Activated naive CD4-positive, alpha-beta T cell (primary cell): ENCODE measurements around the gene PAF1.
A peak's percentile ranks its signal among the peaks of the same experiment; 100 is the strongest.

Experiments
- DNase-seq, 4 experiments: peaks; one replicate each; lab custom pipeline; 2025; lab: John Stamatoyannopoulos, UW

The PAF1 gene

DNA sequence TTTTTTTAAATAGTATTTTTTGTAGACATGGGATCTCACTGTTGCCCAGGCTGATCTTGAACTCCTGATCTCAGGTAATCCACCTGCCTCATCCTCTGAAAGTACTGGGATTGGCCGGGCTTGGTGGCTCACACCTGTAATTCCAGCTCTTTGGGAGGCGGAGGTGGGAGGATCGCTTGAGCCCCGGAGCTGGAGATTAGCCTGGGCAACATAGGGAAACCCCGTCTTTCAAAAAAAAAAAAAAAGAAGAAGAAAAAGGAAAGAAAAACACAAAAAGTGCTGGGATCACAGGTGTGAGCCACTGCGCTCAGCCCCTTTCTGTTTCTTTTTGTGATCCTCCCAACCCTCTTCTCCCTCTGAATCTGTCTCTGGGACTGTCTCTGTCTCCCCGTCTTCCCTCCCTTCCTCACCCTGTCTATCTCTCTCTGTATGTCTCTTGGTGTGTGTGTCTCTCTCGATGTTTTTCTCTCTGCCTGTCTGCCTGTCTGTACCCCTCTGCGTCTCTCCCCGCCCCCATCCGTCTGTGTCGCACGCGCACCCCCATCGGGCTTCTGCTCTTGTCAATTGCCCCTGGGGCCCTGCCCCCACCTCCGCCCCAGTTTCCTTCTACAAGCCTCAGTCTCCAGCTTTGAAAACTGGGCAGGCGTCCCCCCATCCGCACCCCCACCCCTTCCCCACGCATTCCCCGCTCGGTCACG lies 15.2 kb upstream of the PAF1 start:
- peak; percentile 55 to 91 (median 78) for DNase-seq

DNA sequence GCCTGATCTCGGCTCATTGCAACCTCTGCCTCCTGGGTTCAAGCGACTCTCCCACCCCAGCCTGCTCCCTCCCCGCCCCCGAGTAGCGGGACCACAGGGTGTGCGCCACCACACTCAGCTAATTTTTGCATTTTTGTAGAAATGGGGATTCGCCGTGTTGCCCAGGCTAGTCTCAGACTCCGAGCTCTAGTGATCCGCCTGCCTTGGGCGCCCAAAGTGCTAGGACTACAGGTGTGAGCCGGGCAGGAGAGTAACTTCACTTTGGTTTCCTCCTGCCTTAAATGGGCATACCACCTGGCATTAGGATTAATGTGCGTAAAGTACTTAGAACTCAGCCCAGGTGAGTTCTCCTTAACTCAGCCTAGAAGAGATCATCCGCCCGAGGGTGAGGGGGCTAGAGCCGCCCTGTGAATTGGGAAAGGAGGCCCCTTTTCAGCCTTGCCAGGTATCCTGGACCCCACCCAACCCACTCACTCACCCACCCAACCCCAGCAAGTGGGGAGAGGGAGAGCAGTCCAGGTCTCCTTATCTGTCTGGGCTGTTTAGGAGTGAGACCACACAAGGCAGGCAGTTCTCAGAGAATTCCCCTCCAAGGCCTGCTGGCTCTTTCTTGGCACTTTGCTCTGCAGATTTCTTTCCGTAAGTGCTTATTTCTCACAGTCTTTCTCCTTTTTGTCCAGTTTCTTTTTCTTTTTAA lies 14.5 kb upstream of the PAF1 start:
- peak in 1 of 4 experiments; percentile 25 for DNase-seq

DNA sequence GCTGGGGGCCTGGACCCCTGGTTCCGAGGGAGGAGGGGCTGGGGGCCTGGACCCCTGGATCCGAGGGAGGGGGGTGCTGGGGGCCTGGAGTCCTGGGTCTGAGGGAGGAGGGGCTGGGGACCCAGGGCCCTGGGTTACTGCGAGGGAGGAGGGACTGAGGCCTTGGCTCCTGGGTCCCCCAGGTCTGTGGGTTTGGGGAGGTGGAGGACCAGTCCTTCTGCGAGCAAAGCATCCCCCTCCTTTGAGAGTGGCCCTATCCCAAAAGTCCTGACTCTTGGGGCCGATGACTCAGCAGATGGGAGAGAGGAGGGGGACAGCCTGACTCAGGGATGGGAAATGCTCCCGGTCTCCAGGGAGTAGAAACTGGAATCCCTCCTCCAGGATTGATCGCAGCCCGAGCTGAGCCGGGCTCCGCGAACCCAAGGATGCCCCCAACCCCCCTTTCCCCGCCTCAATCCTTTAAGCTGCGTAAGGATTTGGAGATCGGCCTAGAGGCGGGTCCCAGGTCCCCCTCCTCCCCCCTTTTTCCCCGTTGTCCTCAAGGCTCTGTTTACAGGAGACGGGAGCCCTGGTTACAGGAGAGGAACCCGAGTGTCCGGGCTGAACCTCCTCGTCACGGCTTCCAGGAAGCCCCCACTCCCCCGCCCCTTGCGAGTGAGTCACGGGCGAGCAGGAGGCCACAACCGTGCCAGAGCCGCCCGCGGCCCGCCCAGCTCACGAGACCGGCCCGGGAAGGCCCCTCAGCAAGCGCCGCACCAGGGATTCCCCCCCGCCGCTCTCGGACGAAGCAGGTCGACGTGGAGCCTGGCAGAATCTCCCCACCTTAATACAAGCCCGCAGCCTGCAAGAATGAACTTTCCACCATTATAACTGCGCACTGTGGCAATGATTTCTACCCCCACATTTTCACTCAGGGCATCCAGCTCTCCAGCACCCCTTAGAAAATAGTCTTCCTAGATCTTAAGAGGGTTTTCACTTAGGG lies 12.7 kb upstream of the PAF1 start:
- peak; percentile 76 to 93 (median 86) for DNase-seq

DNA sequence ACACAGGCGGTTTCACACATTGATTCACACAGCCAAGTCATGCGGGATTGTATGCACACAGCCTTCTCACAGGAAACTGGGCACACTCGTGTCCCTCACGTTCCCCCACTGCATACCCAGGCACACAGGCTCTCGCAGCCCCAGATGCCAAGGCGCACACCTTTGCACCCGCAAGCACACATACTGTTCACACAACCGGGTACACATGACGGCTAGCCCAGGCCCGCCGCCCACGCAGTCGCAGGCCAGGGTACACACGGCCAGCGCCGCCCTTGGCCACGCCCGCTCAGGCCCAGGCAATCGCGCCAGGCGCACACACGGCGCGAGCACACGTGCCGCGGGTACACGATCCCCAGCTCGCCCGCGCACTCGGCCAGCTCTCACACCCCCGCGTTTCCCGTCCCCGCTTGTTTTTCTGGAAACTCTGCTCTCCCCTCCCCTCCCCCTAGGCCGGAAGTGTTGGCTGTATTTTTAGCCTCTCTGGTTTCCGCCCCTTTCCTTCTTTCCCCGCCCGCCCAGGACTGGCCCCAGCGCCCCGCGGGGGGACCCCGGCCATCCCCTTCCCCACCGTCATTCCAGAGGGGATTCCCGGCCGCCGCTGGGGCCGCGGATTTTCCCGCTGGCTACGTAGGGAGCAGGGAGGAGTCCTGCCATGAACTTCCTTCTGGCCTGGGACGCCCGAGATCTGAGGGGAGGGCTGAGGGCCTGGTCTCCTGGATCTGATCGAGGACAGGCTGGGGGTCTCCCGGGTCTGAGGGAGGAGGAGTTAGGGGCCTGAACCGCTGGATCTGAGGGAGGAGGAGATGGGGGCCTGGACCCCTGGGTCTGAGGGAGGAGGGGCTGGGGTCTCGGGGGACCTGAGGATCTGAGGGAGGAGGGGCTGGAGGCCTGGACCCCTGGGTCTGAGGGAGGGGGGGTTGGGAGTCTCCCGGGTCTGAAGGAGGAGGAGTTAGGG lies 11.7 kb upstream of the PAF1 start:
- peak in 3 of 4 experiments; percentile 65 to 75 (median 72) for DNase-seq

DNA sequence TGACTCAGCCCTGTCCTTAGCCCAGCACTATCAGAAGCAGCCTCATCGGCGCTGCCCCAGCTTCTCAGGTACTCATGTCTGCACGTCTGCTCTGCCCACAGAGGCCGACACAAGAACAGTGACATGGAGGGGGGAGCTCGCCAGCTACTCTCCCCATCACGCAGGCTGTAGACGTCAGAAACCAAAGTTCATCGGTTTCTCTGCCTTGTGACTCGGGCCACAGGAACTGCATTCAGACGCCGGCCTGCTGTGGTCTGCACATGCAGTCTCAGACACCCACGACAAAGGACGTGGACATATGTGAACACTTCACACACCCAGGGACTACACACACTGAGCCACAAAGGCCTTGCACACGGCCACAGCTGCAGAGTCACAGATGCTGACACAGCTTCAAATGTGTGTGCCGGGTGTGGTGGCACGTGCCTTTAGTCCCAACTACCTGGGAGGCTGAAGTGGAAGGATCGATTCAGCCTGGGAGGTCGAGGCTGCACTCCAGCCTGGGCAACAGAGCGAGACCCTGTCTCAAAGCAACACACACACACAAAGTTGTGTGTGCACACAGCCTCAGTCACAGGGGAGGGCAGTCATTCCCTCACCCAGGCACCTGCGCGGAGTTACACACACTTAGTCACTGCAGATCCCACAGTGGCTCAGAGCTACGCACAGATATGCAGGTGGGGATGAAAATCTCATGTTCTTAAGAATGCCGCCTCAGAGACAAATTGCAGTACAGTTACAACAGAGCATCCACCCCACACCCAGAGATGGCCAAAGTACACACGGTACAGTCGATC lies 10.8 kb upstream of the PAF1 start:
- DNase-seq, result peak; percentile 26 to 71 (median 46)

DNA sequence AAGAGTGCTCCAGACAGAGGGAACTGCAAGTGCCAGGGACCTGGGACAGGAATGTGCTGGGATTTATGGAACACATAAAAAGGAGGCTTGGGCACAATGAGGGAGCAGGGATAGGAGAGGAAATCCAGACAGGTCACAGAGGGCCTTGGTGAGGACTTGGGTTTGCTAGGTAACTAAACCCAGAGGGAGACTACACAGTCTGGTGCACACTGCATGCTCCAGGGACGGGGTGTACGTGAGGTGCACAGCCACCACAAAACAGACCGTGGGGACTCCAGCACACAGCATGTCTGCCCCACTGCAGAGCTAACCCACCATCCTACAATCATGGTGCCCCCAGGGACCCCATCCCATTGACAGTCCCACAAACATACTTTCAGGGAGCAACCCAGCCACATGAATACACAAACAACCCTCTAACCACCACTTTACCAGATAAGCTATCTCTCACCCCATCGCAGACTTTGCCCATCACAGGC lies 10.2 kb upstream of the PAF1 start:
- peak in 1 of 4 experiments; percentile 47 for DNase-seq

DNA sequence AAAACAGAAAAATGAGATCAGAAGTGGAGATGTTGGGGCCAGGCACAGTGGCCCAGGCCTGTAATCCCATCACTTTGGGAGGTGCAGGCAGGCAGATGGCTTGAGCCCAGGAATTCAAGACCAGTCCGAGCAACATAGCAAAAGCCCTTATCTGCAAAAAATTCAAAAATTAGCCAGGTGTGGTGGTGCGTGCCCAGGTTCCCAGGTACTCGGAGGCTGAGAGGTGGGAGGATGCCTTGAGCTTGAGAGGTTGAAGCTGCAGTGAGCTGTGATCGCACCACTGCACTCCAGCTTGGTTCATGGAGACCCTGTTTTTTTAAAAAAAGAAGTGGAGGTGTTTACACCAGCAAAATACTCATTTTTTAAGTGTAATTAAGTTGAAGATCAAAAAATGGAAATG lies 9.2 kb upstream of the PAF1 start:
- DNase-seq, result no peak

DNA sequence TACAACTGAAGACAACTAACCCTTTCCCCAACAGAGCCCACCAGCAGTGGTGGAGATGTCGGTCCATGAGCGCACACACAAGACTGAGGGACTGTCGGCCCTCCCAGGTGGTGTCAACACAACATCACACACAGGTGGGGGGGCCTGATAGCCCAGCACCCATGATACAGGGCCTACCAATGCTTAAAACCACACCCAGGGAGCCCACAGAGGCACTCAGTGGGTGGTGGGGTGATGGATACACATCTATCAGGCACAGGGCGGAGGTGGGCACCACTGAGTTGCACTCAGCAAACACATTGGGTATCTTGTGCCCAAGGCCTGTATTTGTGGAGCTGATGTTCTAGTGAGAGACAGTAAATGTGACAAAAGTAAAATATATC lies 8.8 kb upstream of the PAF1 start:
- DNase-seq, result no peak

DNA sequence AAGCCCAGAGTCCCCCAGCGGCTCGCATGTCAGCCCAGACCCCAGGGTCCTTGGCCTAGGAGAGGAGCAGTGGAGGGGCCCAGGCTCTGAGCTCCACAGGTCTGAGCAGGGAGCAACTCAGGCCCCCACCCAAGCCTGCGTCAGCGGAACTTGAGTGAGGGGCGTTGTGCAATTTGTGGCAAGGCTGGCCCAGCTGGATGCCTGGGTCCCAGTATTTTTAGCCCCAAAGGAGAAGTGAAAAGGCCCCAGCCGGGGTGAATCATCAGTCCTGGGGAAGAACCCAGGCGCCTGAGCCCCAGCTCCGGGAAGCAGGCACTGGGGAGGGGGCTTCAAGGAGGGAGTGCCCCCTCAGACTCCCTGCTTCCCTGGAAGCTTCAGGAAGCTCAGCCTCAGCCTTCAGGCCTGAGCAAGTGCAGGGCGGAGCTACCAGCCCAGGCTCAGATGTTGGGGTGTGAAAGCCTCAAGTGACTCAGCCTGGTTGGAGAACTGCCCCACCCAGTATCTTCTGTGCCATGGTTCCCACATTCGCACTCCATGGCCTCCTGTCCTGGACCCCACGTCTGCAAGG lies 7.5 kb upstream of the PAF1 start:
- peak in 1 of 4 experiments; percentile 28 for DNase-seq

DNA sequence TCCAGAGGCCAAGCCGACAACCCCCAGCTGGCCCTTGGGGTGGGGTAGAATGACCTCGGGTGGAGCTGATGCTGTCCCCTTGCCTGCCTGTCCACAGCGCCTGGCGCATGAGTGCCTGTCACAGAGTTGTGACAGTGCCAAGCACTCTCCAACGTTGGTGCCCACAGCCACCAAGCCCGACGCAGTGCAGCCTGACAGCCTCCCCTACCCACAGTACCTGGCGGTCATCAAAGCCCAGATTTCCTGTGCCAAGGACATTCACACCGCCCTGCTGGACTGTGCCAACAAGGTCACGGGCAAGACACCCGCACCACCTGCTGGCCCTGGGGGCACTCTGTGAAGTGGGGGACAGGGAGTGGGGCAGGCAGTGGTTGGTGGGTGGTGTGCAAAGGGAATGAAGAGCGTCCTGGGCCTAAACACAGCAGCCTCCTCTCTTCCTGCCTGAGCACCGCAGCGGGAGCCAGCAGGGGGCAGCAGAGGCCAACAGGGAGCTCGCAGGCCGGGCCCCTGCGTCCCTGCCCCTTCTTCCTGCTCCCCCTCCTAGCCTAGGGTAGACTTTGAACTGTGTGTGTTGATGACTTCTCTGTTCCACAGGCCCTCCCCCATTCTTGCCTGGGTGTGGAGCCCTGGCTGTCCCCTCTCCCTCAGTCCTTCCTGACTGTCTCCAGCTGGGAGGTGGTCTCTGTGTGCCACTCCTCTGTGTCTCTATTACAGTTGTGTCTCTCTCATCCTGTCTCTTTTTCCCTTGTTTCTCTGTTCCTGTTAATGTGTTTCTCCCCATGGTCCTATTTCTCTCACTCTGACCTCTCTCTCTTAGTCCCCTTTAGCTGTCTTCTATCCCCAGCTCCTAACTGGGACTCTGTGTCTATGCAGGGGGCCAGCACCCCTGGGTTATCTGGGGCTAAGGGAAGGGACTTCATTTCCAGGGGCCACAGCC lies 6.7 kb upstream of the PAF1 start:
- peak; percentile 83 to 96 (median 95) for DNase-seq

DNA sequence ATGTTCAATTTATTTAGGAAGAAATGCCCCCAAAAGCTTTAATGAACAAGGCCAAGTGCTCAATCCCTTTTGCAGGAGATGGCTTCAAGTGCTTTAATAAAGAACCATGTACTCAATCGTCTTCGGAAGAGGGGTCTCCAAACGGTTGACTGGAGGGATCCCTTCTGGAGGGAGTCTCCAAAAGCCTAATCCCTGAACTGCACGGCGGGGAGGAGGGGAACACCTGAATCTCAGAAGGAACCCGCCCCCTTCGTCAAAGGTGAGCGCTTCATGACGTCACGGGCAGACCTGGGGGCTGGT lies 505 bp downstream of the PAF1 start:
- DNase-seq, result no peak

DNA sequence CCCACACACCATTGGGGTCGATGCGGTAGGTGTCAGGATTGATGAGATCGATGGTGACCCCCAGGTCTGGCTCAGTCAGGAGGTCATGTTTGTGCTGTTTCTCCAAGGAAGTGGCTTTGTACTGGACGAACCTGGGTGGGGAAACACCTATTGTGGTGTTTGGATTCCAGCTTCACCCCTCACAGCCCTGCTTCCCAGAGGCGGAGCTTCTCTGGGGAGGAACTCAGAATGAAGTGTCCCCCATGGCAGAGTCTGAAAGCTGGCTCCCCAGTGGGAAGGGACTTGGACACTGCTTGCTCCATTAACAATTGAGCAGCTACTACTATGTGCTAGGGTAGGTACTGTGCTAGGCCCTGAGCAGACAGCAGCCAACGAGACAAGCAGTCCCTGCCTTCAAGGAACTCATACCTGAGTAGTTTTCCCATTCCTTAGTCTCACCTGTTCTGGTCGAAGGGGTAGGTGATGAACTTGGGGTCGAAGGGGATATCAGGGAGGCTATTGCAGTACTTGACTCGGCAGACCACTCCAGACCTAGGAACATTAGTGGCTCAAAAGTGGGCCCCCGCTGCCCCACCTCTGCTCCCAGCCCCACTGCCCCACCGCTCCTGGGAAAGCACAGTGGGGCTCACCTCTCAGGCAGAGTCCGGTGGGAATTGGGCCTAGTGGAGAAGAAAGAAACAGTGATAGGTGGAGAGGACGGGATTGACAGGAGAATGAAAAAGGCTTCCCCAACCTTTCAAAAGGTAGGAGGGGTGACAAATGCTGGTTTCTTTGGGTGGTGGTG lies 1.1 kb downstream of the PAF1 start:
- no peak for DNase-seq

DNA sequence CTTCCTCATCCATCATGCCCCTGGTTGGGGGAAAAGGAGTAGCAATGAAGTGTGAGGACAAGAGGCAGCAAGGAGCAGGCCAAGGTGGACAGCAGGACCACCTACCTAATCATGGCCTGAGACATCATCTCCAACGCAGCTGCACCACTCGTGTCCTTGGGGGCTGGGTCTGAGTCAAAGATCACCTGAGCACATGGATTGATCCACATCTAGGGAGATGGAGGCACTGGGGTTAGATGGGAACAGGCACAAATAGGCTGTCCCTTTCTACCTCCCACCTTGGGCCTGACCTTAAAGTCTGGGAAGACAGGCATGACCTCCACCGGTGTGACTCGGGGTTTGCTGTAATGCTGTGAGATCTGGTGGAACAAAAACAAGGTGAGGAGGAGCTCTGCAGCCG lies 2.2 kb downstream of the PAF1 start:
- no peak for DNase-seq

DNA sequence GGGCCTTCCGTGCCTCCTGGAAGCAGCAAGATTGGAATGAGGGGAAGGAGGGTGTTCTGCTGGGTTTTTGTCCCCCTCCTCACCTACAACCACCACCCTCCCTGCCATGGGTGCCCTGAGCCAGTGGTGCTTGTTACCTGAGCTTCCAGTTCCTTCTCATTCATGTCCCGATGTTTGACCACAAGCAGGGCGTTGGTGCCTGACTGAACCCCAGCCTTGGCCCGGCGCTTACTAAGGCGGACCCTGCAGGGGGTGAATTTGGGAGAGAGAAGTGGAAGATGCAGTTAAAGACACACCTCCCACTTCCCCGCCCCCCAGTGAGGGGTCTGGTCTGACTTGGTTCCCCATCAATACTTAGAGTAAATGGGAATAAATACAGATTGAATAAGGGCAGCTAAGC lies 4.3 kb downstream of the PAF1 start:
- DNase-seq, result no peak

DNA sequence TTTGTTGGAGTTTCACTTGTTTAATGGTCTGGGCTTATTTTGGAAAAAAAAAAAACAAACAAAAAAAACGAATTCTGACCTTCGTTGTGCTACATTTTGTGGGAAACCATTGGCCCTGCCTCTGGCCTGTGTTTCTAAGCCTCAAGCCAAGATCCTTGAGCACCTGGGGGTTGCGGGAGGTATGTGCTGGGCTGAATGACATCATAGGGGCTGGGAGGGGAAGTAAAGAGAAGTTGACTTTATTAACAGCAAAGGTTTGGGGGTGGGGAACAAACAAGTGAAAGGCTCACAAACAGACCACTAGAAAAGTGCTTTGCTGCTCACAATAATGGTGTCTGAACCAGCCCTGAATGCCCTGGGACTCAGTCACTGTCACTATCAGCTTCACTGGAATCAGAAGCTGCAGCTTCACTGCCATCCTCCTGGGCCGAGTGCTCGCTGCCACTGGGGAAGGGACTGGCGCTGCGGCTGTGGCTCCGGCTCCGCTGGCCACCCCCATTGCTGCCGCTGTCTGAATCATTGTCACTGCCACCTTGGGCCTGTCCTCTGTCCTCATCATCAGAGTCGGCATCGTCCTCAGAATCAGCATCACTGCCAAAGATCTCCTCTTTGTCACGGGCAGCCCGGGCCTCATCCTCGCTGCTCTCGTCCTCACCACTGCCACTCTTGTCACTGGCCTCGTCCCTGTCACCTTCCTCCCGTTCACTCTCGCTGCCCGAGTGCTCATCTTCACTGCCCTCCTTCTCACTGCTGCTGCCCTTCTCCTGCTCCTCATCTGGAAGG lies 5.1 kb downstream of the PAF1 start:
- DNase-seq, result no peak

DNA sequence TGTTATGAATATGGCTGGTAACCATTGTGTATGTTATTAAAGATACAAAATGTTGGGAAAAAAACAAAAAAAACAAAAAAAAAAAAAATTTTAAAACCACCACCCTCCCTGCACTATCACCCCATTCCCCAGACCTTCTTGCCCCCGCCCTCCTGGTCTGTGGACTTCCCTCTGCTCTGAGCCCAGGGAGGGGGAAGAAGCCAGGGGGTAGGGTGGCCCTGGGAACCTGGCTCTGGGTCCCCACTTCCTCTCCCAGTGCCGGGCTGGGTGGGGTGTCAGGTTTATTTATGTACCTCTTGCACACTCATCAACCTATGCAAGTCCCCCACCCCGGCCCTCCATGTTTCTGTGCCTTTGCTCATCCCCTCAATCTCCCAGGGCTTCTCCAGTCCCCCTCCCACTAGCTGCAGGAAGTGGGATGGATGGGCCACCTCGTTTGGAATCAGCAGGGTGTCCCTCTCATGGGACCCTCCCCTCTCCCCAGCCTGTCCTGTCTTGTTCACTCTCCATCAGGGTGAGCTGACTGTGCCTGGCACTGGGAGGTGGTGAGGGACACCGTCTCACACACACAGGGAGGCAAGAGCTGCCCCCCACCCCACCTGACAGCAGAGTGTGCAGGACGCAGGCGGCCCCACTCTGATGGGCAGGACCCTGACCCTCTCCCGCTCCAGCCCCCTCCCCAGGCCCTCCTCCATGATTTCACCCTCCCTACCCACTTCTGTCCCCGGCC lies 5.9 kb downstream of the PAF1 start:
- no peak for DNase-seq
